GM23248 (cell line): ENCODE data around the gene HK1.

ENCODE experiments used
- EZH2 ChIP-seq: fragments of 200-600 bp; sonication (generic); IDR thresholded peaks from 2 replicates; pipeline ENCODE4 v1.6.1; 2018; ENCODE audit warnings: antibody characterized with exemption, mild to moderate bottlenecking; ENCODE audit not compliant: insufficient read depth, poor library complexity, severe bottlenecking
- EZH2phosphoT487 ChIP-seq: fragments of 200-600 bp; sonication (generic); IDR thresholded peaks from 2 replicates; pipeline ENCODE4 v1.6.1; 2018; ENCODE audit warnings: antibody characterized with exemption, moderate library complexity, mild to moderate bottlenecking, low read depth; ENCODE audit not compliant: insufficient read depth

- TF ChIP-seq EZH2: no peak
- no peak for TF ChIP-seq EZH2phosphoT487
Observed at GRCh38 chr10:69398466-69398865, 120.2 kb downstream of the HK1 start.
